ENCODE measurements around the gene TXLNB.
A peak's percentile ranks its signal among the peaks of the same experiment; 100 is the strongest.
"Not testable (repeated sequence)": the region's sequence is repeated elsewhere in the genome, so short reads cannot be mapped to it uniquely, and the experiment has no call there.

The TXLNB gene

GRCh38 chr6:139248911-139249310 is 42.9 kb downstream of the TXLNB start:
- in situ Hi-C loops (cut with MboI; ENCODE audit: low pct_unique_long_range_greater_than_20kb, low sequenced_read_pairs) = no loop called here
- no peak for DNase-seq

GRCh38 chr6:139247618-139248017 is 44.2 kb downstream of the TXLNB start:
- in situ Hi-C loops (cut with MboI; ENCODE audit: low pct_unique_long_range_greater_than_20kb, low sequenced_read_pairs) = no loop called here
- DNase-seq = no peak

GRCh38 chr6:139243536-139243935 is 48.3 kb downstream of the TXLNB start:
- in situ Hi-C loops (cut with MboI; ENCODE audit: low pct_unique_long_range_greater_than_20kb, low sequenced_read_pairs) = no loop called here
- DNase-seq = no peak

- in situ Hi-C loops (cut with MboI; ENCODE audit: low pct_unique_long_range_greater_than_20kb, low sequenced_read_pairs) = no loop called here
- no peak for DNase-seq
Observed at GRCh38 chr6:139242457-139243240, 49.1 kb downstream of the TXLNB start.

- in situ Hi-C loops (cut with MboI; ENCODE audit: low pct_unique_long_range_greater_than_20kb, low sequenced_read_pairs) = no loop called here
- DNase-seq = peak; percentile 25
Observed at GRCh38 chr6:139240161-139241010, 51.4 kb downstream of the TXLNB start.

GRCh38 chr6:139239064-139239463 is 52.7 kb downstream of the TXLNB start:
- no peak for DNase-seq
- in situ Hi-C loops (cut with MboI; ENCODE audit: low pct_unique_long_range_greater_than_20kb, low sequenced_read_pairs) = no loop called here

- in situ Hi-C loops (cut with MboI; ENCODE audit: low pct_unique_long_range_greater_than_20kb, low sequenced_read_pairs) = no loop called here
Observed at GRCh38 chr6:139236105-139236504, 55.7 kb downstream of the TXLNB start.

GRCh38 chr6:139235661-139236060 is 56.1 kb downstream of the TXLNB start:
- DNase-seq = no peak
- in situ Hi-C loops (cut with MboI; ENCODE audit: low pct_unique_long_range_greater_than_20kb, low sequenced_read_pairs) = no loop called here

More at GRCh38 chr6:139236105-139236504, 55.7 kb downstream of the TXLNB start:
- DNase-seq = no peak

- DNase-seq; in situ Hi-C loops (cut with MboI; ENCODE audit: low pct_unique_long_range_greater_than_20kb, low sequenced_read_pairs): not testable (repeated sequence)
Observed at GRCh38 chr6:139234193-139234592, 57.6 kb downstream of the TXLNB start.

- no peak for DNase-seq
- in situ Hi-C loops (cut with MboI; ENCODE audit: low pct_unique_long_range_greater_than_20kb, low sequenced_read_pairs) = no loop called here
Observed at GRCh38 chr6:139231206-139231605, 60.6 kb downstream of the TXLNB start.

GRCh38 chr6:139230391-139230840 is 61.4 kb downstream of the TXLNB start:
- in situ Hi-C loops (cut with MboI; ENCODE audit: low pct_unique_long_range_greater_than_20kb, low sequenced_read_pairs) = no loop called here
- peak; percentile 59 for DNase-seq

- DNase-seq = peak; percentile 70
- in situ Hi-C loops (cut with MboI; ENCODE audit: low pct_unique_long_range_greater_than_20kb, low sequenced_read_pairs) = not testable (repeated sequence)
Observed at GRCh38 chr6:139228387-139228786, 63.4 kb downstream of the TXLNB start.

- in situ Hi-C loops (cut with MboI; ENCODE audit: low pct_unique_long_range_greater_than_20kb, low sequenced_read_pairs) = no loop called here
- peak; percentile 85 for DNase-seq
Observed at GRCh38 chr6:139219746-139220145, 72.1 kb downstream of the TXLNB start.

- in situ Hi-C loops (cut with MboI; ENCODE audit: low pct_unique_long_range_greater_than_20kb, low sequenced_read_pairs) = no loop called here
- peak; percentile 95 for DNase-seq
Observed at GRCh38 chr6:139219271-139219729, 72.5 kb downstream of the TXLNB start.

- DNase-seq; in situ Hi-C loops (cut with MboI; ENCODE audit: low pct_unique_long_range_greater_than_20kb, low sequenced_read_pairs): not testable (repeated sequence)
Observed at GRCh38 chr6:139212460-139212859, 79.3 kb downstream of the TXLNB start.

GRCh38 chr6:139210766-139211165 is 81.0 kb downstream of the TXLNB start:
- in situ Hi-C loops (cut with MboI; ENCODE audit: low pct_unique_long_range_greater_than_20kb, low sequenced_read_pairs); DNase-seq: not testable (repeated sequence)

- DNase-seq = no peak
- in situ Hi-C loops (cut with MboI; ENCODE audit: low pct_unique_long_range_greater_than_20kb, low sequenced_read_pairs) = no loop called here
Observed at GRCh38 chr6:139205843-139206242, 86.0 kb downstream of the TXLNB start.

- no peak for DNase-seq
Observed at GRCh38 chr6:139204978-139205377, 86.8 kb downstream of the TXLNB start.

GRCh38 chr6:139201378-139201777 is 90.4 kb downstream of the TXLNB start:
- in situ Hi-C loops (cut with MboI; ENCODE audit: low pct_unique_long_range_greater_than_20kb, low sequenced_read_pairs) = no loop called here

More at GRCh38 chr6:139204978-139205377, 86.8 kb downstream of the TXLNB start:
- in situ Hi-C loops (cut with MboI; ENCODE audit: low pct_unique_long_range_greater_than_20kb, low sequenced_read_pairs) = no loop called here

More at GRCh38 chr6:139201378-139201777, 90.4 kb downstream of the TXLNB start:
- no peak for DNase-seq

Data from KBM-7 (cell line).